GM10266 (cell line): ENCODE results near the gene TSPYL1.

Experiments used
- DNase-seq: peaks from one replicate; pipeline ENCODE4 v3.0.0; 2012; ENCODE audit errors: extremely low spot score
- TF ChIP-seq, protein P1 (sequence below): IDR thresholded peaks from 2 replicates; pipeline ENCODE4 v1.5.1; 2012; ENCODE audit warnings: mild to moderate bottlenecking, low read depth; ENCODE audit not compliant: control insufficient read depth, insufficient read depth; ENCODE audit errors: missing control alignments

Gene TSPYL1

DNA sequence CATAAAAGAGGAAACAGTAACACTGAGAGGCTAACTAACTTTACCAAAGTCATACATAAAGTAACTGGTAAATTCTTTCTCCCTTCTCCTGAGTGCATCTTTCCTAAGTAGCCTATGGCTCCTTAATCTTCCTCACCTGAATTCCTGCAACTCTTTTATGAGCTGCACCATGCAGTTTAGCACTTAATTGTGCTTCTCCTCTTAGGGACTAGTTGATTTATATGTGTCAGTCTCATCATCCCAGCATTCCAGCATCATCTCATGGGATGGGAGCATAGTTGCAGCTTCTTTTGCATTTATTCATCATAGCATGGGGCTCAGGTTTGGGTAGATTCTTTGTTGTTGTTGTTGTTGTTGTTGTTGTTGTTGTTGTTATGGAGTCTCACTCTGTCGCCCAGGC is 3.5 kb upstream of the TSPYL1 start:
- DNase-seq = no peak
- TF ChIP-seq, protein P1, sequence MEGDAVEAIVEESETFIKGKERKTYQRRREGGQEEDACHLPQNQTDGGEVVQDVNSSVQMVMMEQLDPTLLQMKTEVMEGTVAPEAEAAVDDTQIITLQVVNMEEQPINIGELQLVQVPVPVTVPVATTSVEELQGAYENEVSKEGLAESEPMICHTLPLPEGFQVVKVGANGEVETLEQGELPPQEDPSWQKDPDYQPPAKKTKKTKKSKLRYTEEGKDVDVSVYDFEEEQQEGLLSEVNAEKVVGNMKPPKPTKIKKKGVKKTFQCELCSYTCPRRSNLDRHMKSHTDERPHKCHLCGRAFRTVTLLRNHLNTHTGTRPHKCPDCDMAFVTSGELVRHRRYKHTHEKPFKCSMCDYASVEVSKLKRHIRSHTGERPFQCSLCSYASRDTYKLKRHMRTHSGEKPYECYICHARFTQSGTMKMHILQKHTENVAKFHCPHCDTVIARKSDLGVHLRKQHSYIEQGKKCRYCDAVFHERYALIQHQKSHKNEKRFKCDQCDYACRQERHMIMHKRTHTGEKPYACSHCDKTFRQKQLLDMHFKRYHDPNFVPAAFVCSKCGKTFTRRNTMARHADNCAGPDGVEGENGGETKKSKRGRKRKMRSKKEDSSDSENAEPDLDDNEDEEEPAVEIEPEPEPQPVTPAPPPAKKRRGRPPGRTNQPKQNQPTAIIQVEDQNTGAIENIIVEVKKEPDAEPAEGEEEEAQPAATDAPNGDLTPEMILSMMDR = no peak

GRCh38 chr6:116282698-116283097 is 3.0 kb upstream of the TSPYL1 start:
- no peak for DNase-seq
- TF ChIP-seq, protein P1 = no peak

- TF ChIP-seq, protein P1 = no peak
- DNase-seq = no peak
These were observed 1.2 kb upstream of the TSPYL1 start for GRCh38 chr6:116280933-116281316.

DNA sequence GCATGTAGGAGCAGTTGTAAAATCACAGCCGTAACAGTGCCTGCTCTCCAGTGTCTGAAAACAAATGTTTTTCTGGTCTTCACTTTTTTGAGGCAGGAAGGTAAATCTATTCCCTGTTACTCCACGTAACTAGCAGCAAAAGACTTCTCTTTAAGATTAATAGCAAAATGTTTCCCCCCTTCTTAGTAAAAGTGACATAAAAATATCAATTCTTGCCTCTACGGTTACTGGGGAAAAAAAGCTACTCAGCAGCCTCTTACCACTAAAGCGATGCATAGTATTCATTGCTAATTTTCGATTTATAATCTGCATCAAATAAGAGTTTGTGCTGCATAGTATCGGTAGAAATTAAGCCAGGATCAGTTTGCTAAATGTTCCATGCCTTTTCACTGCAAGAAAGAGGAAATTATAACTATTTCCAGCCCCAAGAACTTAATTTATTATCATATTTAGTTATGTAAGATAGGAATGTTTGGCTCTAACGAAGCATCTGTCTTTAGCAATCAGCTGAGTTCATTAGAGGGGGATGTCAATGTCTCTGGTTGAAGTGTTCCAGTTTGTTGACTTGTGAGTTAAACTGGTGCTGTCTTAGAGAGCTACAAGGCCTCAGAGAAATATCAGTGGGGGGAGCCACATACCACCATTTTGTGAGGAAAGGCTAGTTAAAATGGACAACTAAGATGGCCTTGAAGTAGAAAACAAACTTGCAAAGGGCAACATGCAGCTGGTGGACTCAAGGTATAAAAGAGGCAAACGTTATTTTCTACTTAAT is 617 bp upstream of the TSPYL1 start:
- no peak for DNase-seq
- TF ChIP-seq, protein P1 = no peak

- no peak for DNase-seq
- TF ChIP-seq, protein P1 = no peak
These were observed 887 bp downstream of the TSPYL1 start for GRCh38 chr6:116278854-116279231.

- no peak for DNase-seq
- TF ChIP-seq, protein P1 = no peak
These were observed 1.3 kb downstream of the TSPYL1 start for GRCh38 chr6:116278481-116278829.

DNA sequence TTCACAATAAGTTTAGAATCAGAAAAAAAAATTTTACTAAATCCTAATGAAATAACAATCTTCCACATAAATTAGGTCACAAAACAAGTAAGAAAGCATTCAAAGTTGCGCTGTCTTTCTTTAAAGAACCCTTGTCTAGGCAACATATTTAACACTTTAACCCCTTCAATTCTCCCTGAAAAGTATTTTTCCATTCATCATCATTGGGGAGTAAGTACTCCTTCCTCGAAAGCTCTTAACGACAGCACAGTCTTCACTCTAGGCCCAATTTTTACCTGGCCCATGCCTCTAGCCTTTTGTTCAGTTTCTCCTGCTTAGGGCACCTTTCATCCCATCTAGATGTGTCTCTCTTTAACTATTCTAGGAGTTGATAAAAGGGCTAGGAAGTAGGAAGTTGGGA is 2.6 kb downstream of the TSPYL1 start:
- TF ChIP-seq, protein P1 = no peak
- DNase-seq = no peak
